ENCODE measurements around the gene CPNE5. TPM values are rescaled to one million over a fixed set of nuclear protein-coding genes. Genes with fewer than 3 reads are reported as not detected.

The CPNE5 gene
- total and polyA plus RNA-seq, 10 donors = 9.5 to 33.4 (median 19.3) TPM

GRCh38 chr6:36829919-36830544, 9.2 kb downstream of the CPNE5 start:
- no peak overlapping the region for H3K4me3 ChIP-seq
- no peak for DNase-seq
- WGBS, 5 donors = 56 to 80% (median 68%) methylated on average over 11 of the region's 11 CpGs
- peak overlapping the region in 1 of 8 donors; percentile 25 for H3K27ac ChIP-seq
- peaks cover 0 to 18% (median 0%) of the 10 kb centered on the region in 7 donors for H3K27me3 ChIP-seq (replicated peaks in 1 of 7)
- intact Hi-C loops (cut with DNase I; ENCODE audit: low total_unique reads) = no loop called here
- H3K4me1 ChIP-seq = peaks cover 0 to 62% (median 41%) of the 10 kb centered on the region in 6 donors
- H3K9me3 ChIP-seq = peaks cover 0 to 15% (median 0%) of the 10 kb centered on the region in 8 donors
- TF ChIP-seq CTCF (IDR thresholded peaks at IDR 0.05 in 8 of 11, conservative IDR thresholded peaks at IDR 0.05 in 3 of 11) (no peak), POLR2AphosphoS5 (IDR thresholded peaks at IDR 0.05) (peak in 2 of 3 donors; percentile 38 to 40)
- H3K36me3 ChIP-seq = no peaks in the 10 kb centered on the region

- intact Hi-C loops (cut with DNase I; ENCODE audit: low total_unique reads) = no loop called here
- H3K9me3 ChIP-seq = peaks cover 0 to 4% (median 0%) of the 10 kb centered on the region in 8 donors
- no peak overlapping the region for H3K4me3 ChIP-seq
- peaks cover 0 to 18% (median 0%) of the 10 kb centered on the region in 7 donors for H3K27me3 ChIP-seq (replicated peaks in 1 of 7)
- TF ChIP-seq POLR2A (IDR thresholded peaks at IDR 0.05) = no peak
- peak in 2 of 3 donors; percentile 50 to 69 for TF ChIP-seq POLR2AphosphoS5 (IDR thresholded peaks at IDR 0.05)
- H3K36me3 ChIP-seq = no peaks in the 10 kb centered on the region
- WGBS, 5 donors = 20 to 26% (median 24%) methylated on average over 19 of the region's 19 CpGs
- DNase-seq = peak; percentile 80
- H3K27ac ChIP-seq = peak overlapping the region in 6 of 8 donors; percentile 29 to 68 (median 52)
- peaks cover 0 to 69% (median 39%) of the 10 kb centered on the region in 6 donors for H3K4me1 ChIP-seq
Measured at GRCh38 chr6:36827261-36828079, 11.8 kb downstream of the CPNE5 start.

GRCh38 chr6:36826520-36827227, 12.6 kb downstream of the CPNE5 start:
- Histone ChIP-seq H3K9me3 (no peaks in the 10 kb centered on the region), H3K27ac (peak overlapping the region in 5 of 8 donors; percentile 36 to 68 (median 58)), H3K27me3 (replicated peaks in 1 of 7) (peaks cover 0 to 18% (median 0%) of the 10 kb centered on the region in 7 donors), H3K4me3 (no peak overlapping the region), H3K4me1 (peaks cover 0 to 69% (median 39%) of the 10 kb centered on the region in 6 donors), H3K36me3 (no peaks in the 10 kb centered on the region)
- WGBS, 5 donors = 70 to 76% (median 73%) methylated on average over 16 to 19 of the region's 19 CpGs
- DNase-seq = no peak
- intact Hi-C loops (cut with DNase I; ENCODE audit: low total_unique reads) = no loop called here
- no peak for TF ChIP-seq POLR2A (IDR thresholded peaks at IDR 0.05)
- no peak for TF ChIP-seq CTCF (IDR thresholded peaks at IDR 0.05 in 8 of 11, conservative IDR thresholded peaks at IDR 0.05 in 3 of 11)
- no peak for TF ChIP-seq POLR2AphosphoS5 (IDR thresholded peaks at IDR 0.05)

GRCh38 chr6:36825994-36826393, 13.2 kb downstream of the CPNE5 start:
- 83 to 89% (median 86%) methylated on average over 8 of the region's 8 CpGs for WGBS, 5 donors
- no peaks in the 10 kb centered on the region for H3K9me3 ChIP-seq
- H3K4me1 ChIP-seq = peaks cover 0 to 68% (median 39%) of the 10 kb centered on the region in 6 donors
- DNase-seq = no peak
- H3K27me3 ChIP-seq (replicated peaks in 1 of 7) = peaks cover 0 to 18% (median 0%) of the 10 kb centered on the region in 7 donors
- no peaks in the 10 kb centered on the region for H3K36me3 ChIP-seq
- H3K4me3 ChIP-seq = no peak overlapping the region
- intact Hi-C loops (cut with DNase I; ENCODE audit: low total_unique reads) = no loop called here
- TF ChIP-seq CTCF (IDR thresholded peaks at IDR 0.05 in 8 of 11, conservative IDR thresholded peaks at IDR 0.05 in 3 of 11) = no peak
- TF ChIP-seq POLR2AphosphoS5 (IDR thresholded peaks at IDR 0.05) = no peak
- TF ChIP-seq POLR2A (IDR thresholded peaks at IDR 0.05) = no peak
- H3K27ac ChIP-seq = no peak overlapping the region

Data from spleen (tissue), 11 donors.